SU-DHL-6 (cell line): ENCODE measurements around the gene PLPPR2.

Experiments used
- EZH2phosphoT487 ChIP-seq: fragments of 200-600 bp; sonication (generic), shearing (Covaris generic); conservative IDR thresholded peaks from 2 replicates; pipeline ENCODE4 v1.6.1; 2018; ENCODE audit warnings: mild to moderate bottlenecking, antibody characterized with exemption, low read length, moderate library complexity, mixed read lengths
- TF ChIP-seq, protein P1 (sequence below): fragments of 200-600 bp; sonication (generic); IDR thresholded peaks from one replicate; pipeline ENCODE4 v1.5.1; 2017; ENCODE audit warnings: antibody characterized with exemption, mild to moderate bottlenecking, low read length, moderate library complexity; ENCODE audit not compliant: insufficient read depth, poor library complexity, severe bottlenecking

DNA sequence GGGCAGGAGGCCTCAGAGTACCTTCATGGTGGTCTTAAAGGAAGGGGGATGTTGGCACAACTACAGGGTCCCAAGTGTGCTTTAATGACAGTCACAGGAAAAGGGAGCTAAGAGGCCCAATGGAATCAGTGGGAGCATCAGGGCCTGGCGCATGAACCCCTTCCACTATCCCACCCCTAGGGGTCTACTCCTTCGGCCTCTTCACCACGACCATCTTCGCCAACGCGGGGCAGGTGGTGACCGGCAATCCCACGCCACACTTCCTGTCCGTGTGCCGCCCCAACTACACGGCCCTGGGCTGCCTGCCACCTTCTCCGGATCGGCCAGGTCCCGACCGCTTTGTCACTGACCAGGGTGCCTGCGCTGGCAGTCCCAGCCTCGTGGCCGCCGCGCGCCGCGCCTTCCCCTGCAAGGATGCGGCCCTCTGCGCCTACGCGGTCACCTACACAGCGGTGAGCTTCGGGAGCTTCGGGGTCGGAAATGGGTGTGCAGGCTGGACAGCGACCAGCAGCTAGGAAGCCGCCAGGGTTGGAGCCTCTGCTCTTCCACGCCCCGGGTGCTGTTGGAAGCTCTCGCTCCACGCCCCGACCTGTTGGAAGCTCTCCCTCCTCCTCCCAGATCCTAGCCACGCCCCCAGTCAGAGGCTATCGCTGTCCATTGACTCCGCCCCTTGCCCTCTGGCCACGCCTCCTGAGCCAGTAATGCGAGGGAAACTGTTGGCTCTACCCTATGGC is 6.0 kb downstream of the PLPPR2 start:
- TF ChIP-seq, protein P1, sequence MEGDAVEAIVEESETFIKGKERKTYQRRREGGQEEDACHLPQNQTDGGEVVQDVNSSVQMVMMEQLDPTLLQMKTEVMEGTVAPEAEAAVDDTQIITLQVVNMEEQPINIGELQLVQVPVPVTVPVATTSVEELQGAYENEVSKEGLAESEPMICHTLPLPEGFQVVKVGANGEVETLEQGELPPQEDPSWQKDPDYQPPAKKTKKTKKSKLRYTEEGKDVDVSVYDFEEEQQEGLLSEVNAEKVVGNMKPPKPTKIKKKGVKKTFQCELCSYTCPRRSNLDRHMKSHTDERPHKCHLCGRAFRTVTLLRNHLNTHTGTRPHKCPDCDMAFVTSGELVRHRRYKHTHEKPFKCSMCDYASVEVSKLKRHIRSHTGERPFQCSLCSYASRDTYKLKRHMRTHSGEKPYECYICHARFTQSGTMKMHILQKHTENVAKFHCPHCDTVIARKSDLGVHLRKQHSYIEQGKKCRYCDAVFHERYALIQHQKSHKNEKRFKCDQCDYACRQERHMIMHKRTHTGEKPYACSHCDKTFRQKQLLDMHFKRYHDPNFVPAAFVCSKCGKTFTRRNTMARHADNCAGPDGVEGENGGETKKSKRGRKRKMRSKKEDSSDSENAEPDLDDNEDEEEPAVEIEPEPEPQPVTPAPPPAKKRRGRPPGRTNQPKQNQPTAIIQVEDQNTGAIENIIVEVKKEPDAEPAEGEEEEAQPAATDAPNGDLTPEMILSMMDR = no peak
- TF ChIP-seq EZH2phosphoT487 = no peak
